Body of pancreas (tissue), 4 donors: ENCODE results near the gene GMDS.
"Not testable (repeated sequence)": the region's sequence is repeated elsewhere in the genome, so short reads cannot be mapped to it uniquely, and the experiment has no call there.

Experiments
- CTCF ChIP-seq, 7 experiments: fragments of 450-650 bp in 4 of 7; fragments of 200-600 bp in 3 of 7; sonication (generic) in 3 of 7; IDR thresholded peaks; one replicate each; pipeline ENCODE4 v1.5.1; 2016 to 2019; ENCODE audit warnings: antibody characterized with exemption in 7 of 7
- POLR2A ChIP-seq, 3 donors: fragments of 450-650 bp; IDR thresholded peaks; one replicate each; pipeline ENCODE4 v1.6.1; 2016; ENCODE audit warnings: antibody characterized with exemption in 3 of 3, mild to moderate bottlenecking in 2 of 3

- TF ChIP-seq CTCF, POLR2A (IDR thresholded peaks at IDR 0.05): not testable (repeated sequence)
Observed at GRCh38 chr6:1691828-1692227, 553.6 kb downstream of the GMDS start.
